ENCODE results near the gene NSMF.
"Not testable (repeated sequence)": the region's sequence is repeated elsewhere in the genome, so short reads cannot be mapped to it uniquely, and the experiment has no call there.

Gene NSMF

GRCh38 chr9:137411645-137412380, 47.3 kb downstream of the NSMF start:
- no peak for DNase-seq (ENCODE audit: extremely low spot score)
- TF ChIP-seq ELF4 (IDR thresholded peaks at IDR 0.05): no peak
- TF ChIP-seq PKNOX1 (IDR thresholded peaks at IDR 0.05): no peak
- ChIA-PET POLR2A (interaction anchor here (2.0 kb wide), 2 partner anchors 11 to 110 kb away, joined by 5 to 6 read pairs; partner anchors contain the start of genes EXD3, NOXA1 and NRARP), CTCF (interaction anchor here (0.8 kb wide), 1 partner anchor 11 kb away, joined by 3 read pairs; no protein-coding TSS in a partner anchor)

GRCh38 chr9:137411260-137411644, 47.9 kb downstream of the NSMF start:
- POLR2A ChIA-PET: interaction anchor here (2.0 kb wide), 1 partner anchor 109 kb away, joined by 5 read pairs; the partner anchor contains the start of gene NRARP
- CTCF ChIA-PET: no interaction called here
- no peak for DNase-seq (ENCODE audit: extremely low spot score)
- TF ChIP-seq TARDBP (IDR thresholded peaks at IDR 0.05) (no peak), FOXA1 (IDR thresholded peaks at IDR 0.05) (no peak), BHLHE40 (IDR thresholded peaks at IDR 0.05; ENCODE audit: borderline replicate concordance) (no peak), SP1 (IDR thresholded peaks at IDR 0.05) (no peak), PKNOX1 (IDR thresholded peaks at IDR 0.05) (no peak), ZNF384 (IDR thresholded peaks at IDR 0.05) (no peak), LEF1 (IDR thresholded peaks at IDR 0.05; ENCODE audit: borderline replicate concordance) (no peak), HDGF (IDR thresholded peaks at IDR 0.05; ENCODE audit: borderline replicate concordance) (no peak), L3MBTL2 (conservative IDR thresholded peaks at IDR 0.05) (no peak), ARNT (IDR thresholded peaks at IDR 0.05) (no peak), ELF4 (IDR thresholded peaks at IDR 0.05) (no peak)

GRCh38 chr9:137410891-137411249, 48.3 kb downstream of the NSMF start:
- ChIA-PET POLR2A (no interaction called here), CTCF (no interaction called here)
- TF ChIP-seq ELF4 (IDR thresholded peaks at IDR 0.05): no peak
- no peak for TF ChIP-seq FOXM1 (IDR thresholded peaks at IDR 0.05; ENCODE audit: borderline replicate concordance)
- no peak for TF ChIP-seq L3MBTL2 (conservative IDR thresholded peaks at IDR 0.05)
- no peak for TF ChIP-seq ZNF384 (IDR thresholded peaks at IDR 0.05)
- TF ChIP-seq NFRKB (IDR thresholded peaks at IDR 0.05): no peak
- TF ChIP-seq HDGF (IDR thresholded peaks at IDR 0.05; ENCODE audit: borderline replicate concordance): no peak
- no peak for TF ChIP-seq BHLHE40 (IDR thresholded peaks at IDR 0.05; ENCODE audit: borderline replicate concordance)
- TF ChIP-seq CTBP1 (IDR thresholded peaks at IDR 0.05; ENCODE audit: borderline replicate concordance): no peak
- no peak for TF ChIP-seq FOXK2 (IDR thresholded peaks at IDR 0.05)
- no peak for TF ChIP-seq TARDBP (IDR thresholded peaks at IDR 0.05)
- no peak for TF ChIP-seq FOXA1 (IDR thresholded peaks at IDR 0.05)
- no peak for TF ChIP-seq ARNT (IDR thresholded peaks at IDR 0.05)
- no peak for TF ChIP-seq LEF1 (IDR thresholded peaks at IDR 0.05; ENCODE audit: borderline replicate concordance)
- no peak for TF ChIP-seq PKNOX1 (IDR thresholded peaks at IDR 0.05)
- DNase-seq (ENCODE audit: extremely low spot score): no peak

- POLR2A ChIA-PET: not testable (repeated sequence)
- CTCF ChIA-PET: interaction anchor here (1.6 kb wide), 1 partner anchor 123 kb away, joined by 5 read pairs; no protein-coding TSS in a partner anchor
Observed at GRCh38 chr9:137410236-137410890, 48.8 kb downstream of the NSMF start.

GRCh38 chr9:137409515-137409914, 49.6 kb downstream of the NSMF start:
- POLR2A ChIA-PET: interaction anchor here (1.8 kb wide), 1 partner anchor 14 kb away, joined by 5 read pairs; the partner anchor contains the start of genes EXD3 and NOXA1
- no peak for DNase-seq (ENCODE audit: extremely low spot score)
- CTCF ChIA-PET: interaction anchor here (1.6 kb wide), 1 partner anchor 122 kb away, joined by 5 read pairs; no protein-coding TSS in a partner anchor
- TF ChIP-seq ZNF384 (IDR thresholded peaks at IDR 0.05) (no peak), ARNT (IDR thresholded peaks at IDR 0.05) (no peak), BHLHE40 (IDR thresholded peaks at IDR 0.05; ENCODE audit: borderline replicate concordance) (no peak), FOXA1 (IDR thresholded peaks at IDR 0.05) (no peak), HDGF (IDR thresholded peaks at IDR 0.05; ENCODE audit: borderline replicate concordance) (no peak), L3MBTL2 (conservative IDR thresholded peaks at IDR 0.05) (no peak), SUZ12 (IDR thresholded peaks at IDR 0.05) (no peak), FOXM1 (IDR thresholded peaks at IDR 0.05; ENCODE audit: borderline replicate concordance) (no peak), ELF4 (IDR thresholded peaks at IDR 0.05) (no peak), LEF1 (IDR thresholded peaks at IDR 0.05; ENCODE audit: borderline replicate concordance) (no peak), TARDBP (IDR thresholded peaks at IDR 0.05) (no peak), NFRKB (IDR thresholded peaks at IDR 0.05) (no peak), PKNOX1 (IDR thresholded peaks at IDR 0.05) (no peak)

More at GRCh38 chr9:137410236-137410890, 48.8 kb downstream of the NSMF start:
- not testable (repeated sequence) for DNase-seq (ENCODE audit: extremely low spot score)
